GM19455 (cell line): ENCODE data around the gene B4GALNT4.
"Not testable (repeated sequence)": the region's sequence is repeated elsewhere in the genome, so short reads cannot be mapped to it uniquely, and the experiment has no call there.

Experiments used
- ATAC-seq: cut with Tn5 transposase; IDR thresholded peaks from one replicate; pipeline ENCODE4 v1.9.1; 2021; ENCODE audit not compliant: unreplicated experiment

Gene B4GALNT4

DNA sequence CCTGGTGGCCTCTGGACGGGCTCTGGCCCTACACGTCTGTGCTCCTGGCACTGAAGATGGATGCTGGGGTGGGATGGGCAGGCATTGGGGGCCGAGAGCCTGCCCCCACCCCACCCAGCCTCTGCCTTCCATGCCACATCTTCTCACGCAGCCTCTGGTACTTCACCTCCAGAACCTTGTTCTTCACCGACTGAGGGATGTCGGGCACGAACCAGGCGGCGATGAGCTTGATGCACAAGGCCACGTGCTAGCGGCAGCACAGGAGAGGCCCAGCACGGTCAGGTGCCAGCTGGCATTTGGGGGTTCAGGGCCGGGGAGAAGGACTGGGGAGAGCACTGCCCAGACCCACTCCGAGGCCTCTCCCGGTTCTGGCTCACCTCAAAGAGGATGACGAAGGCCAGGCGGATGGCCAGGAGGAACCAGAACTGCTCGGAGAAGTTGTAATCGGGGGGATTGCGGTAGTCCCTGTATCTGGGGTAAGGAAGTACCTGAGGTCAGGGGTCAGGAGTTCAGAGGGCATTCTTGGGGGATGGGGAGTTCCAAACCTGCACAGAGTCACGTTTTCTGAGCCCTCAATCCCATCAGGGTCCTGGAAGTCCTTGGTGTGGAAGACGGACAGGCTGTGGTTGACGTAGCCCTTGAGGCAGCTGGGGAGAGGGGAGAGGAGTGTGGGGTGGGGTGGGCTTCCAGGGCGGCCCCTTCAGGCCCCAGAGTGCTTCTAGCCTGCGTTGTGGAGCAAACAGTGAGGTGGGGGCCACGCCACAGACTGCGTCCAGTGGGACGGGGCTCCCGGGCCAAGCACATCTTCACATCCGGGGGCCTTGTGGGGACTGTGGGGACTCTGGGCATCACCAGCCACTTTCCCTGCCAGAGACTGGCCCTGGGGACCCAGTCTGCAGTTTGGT, 49.3 kb downstream of the B4GALNT4 start:
- ATAC-seq = no peak

DNA sequence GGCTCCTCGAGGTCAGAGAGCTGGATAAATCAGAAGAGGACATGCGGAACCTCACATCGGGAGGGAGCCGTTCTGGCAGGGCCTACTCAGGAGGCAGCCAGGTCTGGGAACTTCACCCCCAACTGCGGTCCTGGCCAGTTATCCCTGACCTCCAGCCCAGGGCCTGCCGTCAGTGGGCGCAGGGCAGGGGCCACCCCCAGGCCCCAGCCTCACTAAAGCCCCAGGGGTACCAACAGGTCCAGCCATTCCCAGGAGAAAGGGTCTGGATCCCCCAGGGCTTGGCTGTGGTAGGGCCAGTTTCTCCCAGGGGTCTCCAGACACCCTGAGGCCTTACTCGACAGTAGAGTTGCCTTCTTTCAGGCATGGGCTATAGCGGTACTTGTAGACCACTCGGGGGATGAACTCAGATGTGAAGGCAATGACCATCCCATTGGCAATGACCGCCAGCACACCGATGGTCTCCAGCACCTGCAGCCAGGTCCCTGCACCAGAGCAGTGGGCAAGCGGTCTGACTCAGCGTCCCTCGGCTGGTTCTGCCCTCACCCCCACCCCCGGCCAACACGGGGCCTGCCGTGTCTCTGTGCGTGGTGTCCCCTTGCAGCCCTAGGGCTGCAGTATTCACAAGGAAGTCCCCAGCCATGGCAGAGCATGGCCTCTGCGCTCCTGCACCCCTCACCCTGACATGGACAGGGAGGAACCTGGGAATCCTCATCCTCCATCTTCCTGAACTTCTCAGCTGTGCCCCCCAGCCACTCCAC, 50.1 kb downstream of the B4GALNT4 start:
- ATAC-seq = no peak

DNA sequence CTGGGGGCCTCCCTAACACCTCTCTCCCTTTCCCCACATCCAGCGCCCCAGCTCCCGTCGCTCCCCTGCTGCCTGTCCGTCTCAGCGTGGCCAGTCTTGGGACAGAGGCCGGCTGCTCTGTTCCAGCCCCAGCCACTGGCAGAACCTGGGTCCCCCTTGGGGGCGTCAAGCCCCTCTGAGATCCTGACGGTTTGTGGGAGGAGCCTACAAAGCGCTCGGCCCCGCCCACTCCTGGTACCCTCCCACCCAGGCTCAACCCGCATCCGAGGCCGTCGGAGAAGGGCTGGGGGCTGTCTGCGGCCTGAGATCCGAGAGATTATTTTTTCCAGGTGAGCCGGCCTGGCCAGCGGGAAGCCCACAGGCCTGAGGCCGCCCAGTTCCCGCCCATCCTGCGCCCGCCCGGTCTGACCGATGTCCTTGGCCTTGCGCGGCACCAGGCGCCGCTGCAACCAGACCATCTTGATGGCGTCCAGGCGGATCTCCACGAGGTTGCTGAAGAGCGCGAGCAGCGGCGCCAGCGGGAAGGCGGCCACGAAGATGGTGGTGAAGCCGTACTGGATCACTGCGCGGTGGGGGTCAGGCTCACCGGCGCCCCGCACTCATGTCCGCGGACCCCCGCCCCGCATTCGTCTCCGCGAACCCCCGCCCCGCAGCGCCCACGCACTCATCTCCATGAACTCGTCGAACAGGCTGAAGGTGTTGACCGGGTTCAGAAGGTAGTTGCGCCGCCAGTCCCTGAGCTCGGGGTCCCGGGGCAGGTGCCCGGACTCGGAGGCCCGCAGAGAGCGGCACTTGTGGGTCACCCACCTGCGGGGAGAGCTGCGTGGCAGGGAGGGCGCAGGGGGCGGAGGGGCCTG, 51.0 kb downstream of the B4GALNT4 start:
- ATAC-seq = no peak

DNA sequence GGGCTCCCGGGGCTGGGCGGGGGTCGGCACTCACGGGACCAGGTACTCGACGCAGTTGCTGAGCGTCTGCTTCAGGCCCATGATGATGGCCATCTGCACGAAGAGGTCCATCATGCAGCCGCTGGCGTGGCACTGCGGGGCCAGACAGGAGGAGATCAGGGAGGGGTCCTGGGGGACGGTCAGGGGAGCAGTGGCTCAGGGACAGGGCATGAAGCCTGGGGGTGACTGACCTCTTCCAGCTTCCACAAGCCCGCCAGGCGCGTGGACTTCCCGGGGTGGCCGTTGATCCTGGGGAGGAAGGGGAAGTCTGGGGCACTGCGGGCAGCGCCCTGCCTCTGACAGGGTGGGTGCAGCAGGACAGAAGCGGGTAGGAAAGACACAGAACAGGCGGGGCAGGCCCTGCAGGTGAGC, 51.6 kb downstream of the B4GALNT4 start:
- ATAC-seq = no peak

DNA sequence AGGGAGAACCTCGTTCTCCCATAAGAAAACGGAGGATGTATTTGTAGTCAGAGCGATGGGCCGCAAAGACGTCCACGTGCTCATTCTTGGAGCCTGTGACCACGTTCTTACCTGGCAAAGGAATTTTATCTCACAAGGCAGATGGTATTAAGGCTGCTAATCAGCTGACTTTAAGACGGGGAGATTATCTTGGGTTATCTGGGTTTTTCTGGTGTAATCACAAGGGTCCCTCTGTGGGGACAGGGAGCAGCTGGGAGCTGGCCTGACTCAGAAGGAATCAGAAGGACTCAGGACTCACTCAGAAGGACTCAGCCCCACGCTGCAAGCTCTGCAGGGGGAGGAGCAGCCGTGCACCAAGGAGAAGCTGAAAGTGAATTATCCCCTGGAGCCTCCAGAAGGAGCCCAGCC, 53.0 kb downstream of the B4GALNT4 start:
- ATAC-seq = no peak

DNA sequence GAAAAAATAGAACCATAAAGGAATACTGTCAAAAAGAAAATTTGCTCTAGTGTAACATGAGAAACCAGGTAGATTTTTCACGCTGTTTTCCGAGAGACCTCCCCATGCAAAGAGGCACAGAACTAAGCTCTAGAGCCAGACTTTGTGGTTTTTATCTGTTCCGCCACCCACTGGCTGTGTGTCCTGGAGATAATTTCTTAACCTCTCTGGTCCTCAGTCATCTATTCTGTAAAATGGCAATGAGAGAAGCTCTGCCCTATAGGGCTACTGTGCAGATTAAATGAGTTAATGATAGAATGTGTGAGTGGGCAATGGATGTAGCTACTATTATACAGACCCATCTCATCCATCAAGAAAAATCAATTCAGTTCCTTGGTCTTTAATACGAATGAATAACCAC, 54.9 kb downstream of the B4GALNT4 start:
- ATAC-seq = no peak

DNA sequence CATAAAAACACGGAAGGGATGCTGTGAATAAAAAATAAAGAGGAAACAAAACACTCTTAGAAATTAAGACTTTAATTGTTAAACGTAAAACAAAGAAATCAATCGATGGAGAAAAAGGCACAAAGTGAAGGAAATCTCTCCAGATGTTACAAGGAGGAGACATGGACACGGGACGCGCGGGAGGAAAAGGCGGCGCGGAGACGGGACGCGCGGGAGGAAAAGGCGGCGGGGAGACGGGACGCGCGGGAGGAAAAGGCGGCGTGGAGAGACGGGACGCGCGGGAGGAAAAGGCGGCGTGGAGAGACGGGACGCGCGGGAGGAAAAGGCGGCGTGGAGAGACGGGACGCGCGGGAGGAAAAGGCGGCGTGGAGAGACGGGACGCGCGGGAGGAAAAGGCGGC, 55.5 kb downstream of the B4GALNT4 start:
- ATAC-seq = not testable (repeated sequence)

DNA sequence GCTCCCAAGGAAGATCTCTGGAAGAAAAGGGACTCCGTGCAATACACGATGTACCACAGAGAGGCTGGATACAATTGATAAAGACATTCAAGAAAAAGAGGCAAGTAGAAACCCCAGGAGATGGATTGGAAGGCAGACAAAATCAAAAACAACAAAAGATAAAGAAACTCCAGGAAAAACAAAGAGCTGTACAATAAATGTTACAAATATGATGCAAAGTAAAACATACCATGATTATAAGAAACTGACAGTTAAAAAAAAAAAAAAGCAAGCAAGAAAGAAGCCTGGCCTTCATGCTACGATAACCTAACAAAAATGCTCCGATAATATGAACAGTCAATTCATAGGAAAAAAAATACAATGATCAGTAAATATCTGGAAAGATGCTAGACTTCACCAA, 56.0 kb downstream of the B4GALNT4 start:
- ATAC-seq = no peak

DNA sequence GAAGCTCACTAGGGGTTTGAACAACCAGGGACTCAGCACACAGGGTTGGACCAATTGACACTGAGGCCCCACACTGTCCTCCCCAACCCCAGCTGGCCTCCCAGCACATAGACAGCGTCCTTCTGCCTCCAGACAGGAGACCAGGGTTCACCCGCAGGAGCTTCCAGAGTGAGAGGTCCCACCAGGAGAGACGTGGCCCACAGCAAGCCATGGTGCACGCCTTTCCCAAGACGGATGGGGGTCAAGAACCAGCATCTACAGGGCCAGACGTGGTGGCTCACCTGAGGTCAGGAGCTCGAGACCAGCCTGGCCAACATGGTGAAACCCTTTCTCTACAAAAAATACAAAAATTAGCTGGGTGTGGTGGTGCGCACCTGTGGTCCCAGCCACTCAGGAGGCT, 57.6 kb downstream of the B4GALNT4 start:
- ATAC-seq = no peak

DNA sequence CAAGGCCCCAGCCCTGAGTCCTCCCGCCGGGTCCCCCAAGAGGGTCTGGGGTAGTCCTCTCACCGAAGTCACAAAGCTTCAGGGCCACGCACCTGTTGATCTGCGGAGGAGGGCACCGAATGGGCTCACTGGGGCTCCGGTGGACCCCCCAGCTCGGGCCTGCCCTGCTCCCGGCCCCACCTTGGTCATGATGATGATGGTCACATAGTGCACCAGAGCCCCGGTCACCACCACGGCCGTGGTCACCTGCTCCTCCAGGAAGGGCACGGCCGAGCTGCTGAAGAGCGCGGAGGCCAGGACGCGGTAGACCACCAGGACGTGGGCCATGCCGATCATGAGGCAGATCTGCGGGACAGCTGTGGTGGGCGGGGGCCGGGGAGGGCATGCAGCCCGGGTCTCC, 59.0 kb downstream of the B4GALNT4 start:
- no peak for ATAC-seq

DNA sequence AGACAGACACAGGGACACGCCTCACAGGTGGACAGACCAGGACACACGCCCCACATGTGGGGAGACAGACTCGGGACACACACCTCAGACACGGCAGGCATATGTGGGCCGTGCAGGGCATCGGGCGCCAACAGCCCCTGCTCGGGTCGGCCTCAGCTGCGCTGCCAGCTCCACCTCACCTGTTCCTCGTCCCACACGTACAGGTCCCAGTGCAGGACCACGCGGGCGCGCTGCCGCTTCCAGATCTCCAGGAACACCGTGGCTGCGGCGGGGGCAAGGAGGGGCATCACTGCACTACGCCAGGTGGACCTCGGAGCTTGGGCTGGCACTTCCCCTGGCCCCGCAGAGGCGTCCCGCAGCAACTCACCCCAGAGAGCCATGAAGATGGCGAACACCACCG, 60.1 kb downstream of the B4GALNT4 start:
- ATAC-seq = no peak

DNA sequence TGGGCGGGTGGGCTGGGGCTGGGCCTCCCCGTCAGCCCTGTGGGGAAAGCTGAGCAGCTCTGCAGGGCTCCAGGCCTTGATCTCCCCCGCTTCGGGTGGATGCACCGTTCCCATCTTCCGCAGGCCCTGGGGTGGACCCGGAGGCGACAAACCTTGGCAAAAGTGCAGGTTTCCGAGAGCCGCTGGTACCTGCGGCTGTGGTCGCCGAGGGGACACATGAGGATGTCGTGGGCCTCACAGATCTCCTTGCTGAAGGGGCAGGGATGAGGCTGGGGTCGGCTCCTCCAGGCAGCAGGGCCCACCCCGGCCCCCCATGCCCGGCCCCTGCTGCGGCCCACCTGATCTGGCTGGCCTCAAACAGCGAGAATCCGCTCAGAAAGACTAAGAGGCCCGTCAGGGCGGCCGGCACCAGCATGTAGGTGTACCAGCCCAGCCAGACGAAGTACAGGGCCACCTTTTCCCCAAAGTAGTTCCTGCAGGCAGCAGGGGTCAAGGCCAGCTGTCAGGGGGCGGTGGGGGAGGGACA, 60.7 kb downstream of the B4GALNT4 start:
- no peak for ATAC-seq
